ENCODE data around the gene CX3CR1. TPM values are rescaled to one million over a fixed set of nuclear protein-coding genes. Genes with fewer than 3 reads are reported as not detected.
"Not testable (repeated sequence)": the region's sequence is repeated elsewhere in the genome, so short reads cannot be mapped to it uniquely, and the experiment has no call there.

The CX3CR1 gene
- total RNA-seq, 1 donor from 2014 or later, result 0.42 TPM

- no peak for DNase-seq (ENCODE audit: low spot score)
These were observed 11.9 kb downstream of the CX3CR1 start for GRCh38 chr3:39267631-39268548.

GRCh38 chr3:39264053-39264452, 15.8 kb downstream of the CX3CR1 start:
- no peak for DNase-seq (ENCODE audit: low spot score)

- DNase-seq (ENCODE audit: low spot score), result no peak
These were observed 16.3 kb downstream of the CX3CR1 start for GRCh38 chr3:39263576-39263975.

GRCh38 chr3:39262846-39263245, 17.0 kb downstream of the CX3CR1 start:
- no peak for DNase-seq (ENCODE audit: low spot score)

- DNase-seq (ENCODE audit: low spot score), result no peak
These were observed 18.1 kb downstream of the CX3CR1 start for GRCh38 chr3:39261726-39262125.

GRCh38 chr3:39260957-39261356, 18.9 kb downstream of the CX3CR1 start:
- DNase-seq (ENCODE audit: low spot score), result no peak

GRCh38 chr3:39260318-39260717, 19.5 kb downstream of the CX3CR1 start:
- no peak for DNase-seq (ENCODE audit: low spot score)

- no peak for DNase-seq (ENCODE audit: low spot score)
These were observed 24.1 kb downstream of the CX3CR1 start for GRCh38 chr3:39255503-39256325.

- no peak for DNase-seq (ENCODE audit: low spot score)
These were observed 24.9 kb downstream of the CX3CR1 start for GRCh38 chr3:39254806-39255449.

- DNase-seq (ENCODE audit: low spot score), result no peak
These were observed 28.3 kb downstream of the CX3CR1 start for GRCh38 chr3:39251576-39251975.

GRCh38 chr3:39250116-39250747, 29.6 kb downstream of the CX3CR1 start:
- no peak for DNase-seq (ENCODE audit: low spot score)

- DNase-seq (ENCODE audit: low spot score), result no peak
These were observed 30.3 kb downstream of the CX3CR1 start for GRCh38 chr3:39249453-39250115.

GRCh38 chr3:39241561-39241960, 38.3 kb downstream of the CX3CR1 start:
- DNase-seq (ENCODE audit: low spot score), result no peak

GRCh38 chr3:39237027-39237426, 42.8 kb downstream of the CX3CR1 start:
- DNase-seq (ENCODE audit: low spot score), result no peak

GRCh38 chr3:39234651-39235050, 45.2 kb downstream of the CX3CR1 start:
- no peak for DNase-seq (ENCODE audit: low spot score)

- no peak for DNase-seq (ENCODE audit: low spot score)
These were observed 47.0 kb downstream of the CX3CR1 start for GRCh38 chr3:39232859-39233258.

GRCh38 chr3:39230453-39230852, 49.4 kb downstream of the CX3CR1 start:
- no peak for DNase-seq (ENCODE audit: low spot score)

GRCh38 chr3:39228496-39228895, 51.3 kb downstream of the CX3CR1 start:
- DNase-seq (ENCODE audit: low spot score), result no peak

GRCh38 chr3:39227596-39227995, 52.2 kb downstream of the CX3CR1 start:
- not testable (repeated sequence) for DNase-seq (ENCODE audit: low spot score)

- DNase-seq (ENCODE audit: low spot score), result no peak
These were observed 53.6 kb downstream of the CX3CR1 start for GRCh38 chr3:39226106-39226741.

Measured in mesenteric fat pad (tissue), 1 donor.